Spleen (tissue), 11 donors: ENCODE measurements around the gene IQSEC3. TPM values are rescaled to one million over a fixed set of nuclear protein-coding genes. Genes with fewer than 3 reads are reported as not detected.

Source experiments
- DNase-seq: peaks from one replicate; pipeline ENCODE4 v3.0.0-alpha.2; 2020
- H3K27ac ChIP-seq, 8 donors: fragments of 200-600 bp; sonication (generic) in 7 of 8; 1 replicate in 4 of 8; 2 replicates in 4 of 8; pipeline versions ENCODE4 v1.5.0 to v1.8.0; 2016 to 2021; ENCODE audit warnings: inconsistent platforms in 4 of 8, mild to moderate bottlenecking in 4 of 8, moderate library complexity in 1 of 8
- H3K27me3 ChIP-seq, 7 donors: fragments of 200-600 bp; sonication (generic) in 6 of 7; replicated peaks in 1 of 7; 1 replicate in 4 of 7; 2 replicates in 3 of 7; pipeline versions ENCODE4 v1.5.0 to v1.8.0; 2016 to 2021; ENCODE audit warnings: inconsistent platforms in 3 of 7, mild to moderate bottlenecking in 1 of 7
- H3K36me3 ChIP-seq, 6 donors: fragments of 200-600 bp; sonication (generic) in 5 of 6; 1 replicate in 4 of 6; 2 replicates in 2 of 6; pipeline versions ENCODE4 v1.5.0 to v1.8.0; 2016 to 2021; ENCODE audit warnings: inconsistent platforms in 2 of 6
- H3K4me1 ChIP-seq, 6 donors: fragments of 200-600 bp; sonication (generic) in 5 of 6; 1 replicate in 3 of 6; 2 replicates in 3 of 6; pipeline versions ENCODE4 v1.5.0 to v1.8.0; 2016 to 2021; ENCODE audit warnings: inconsistent platforms in 3 of 6
- H3K4me3 ChIP-seq, 8 donors: fragments of 200-600 bp; sonication (generic) in 7 of 8; 1 replicate in 4 of 8; 2 replicates in 4 of 8; pipeline versions ENCODE4 v1.5.0 to v1.8.0; 2016 to 2021; ENCODE audit warnings: inconsistent platforms in 4 of 8, mild to moderate bottlenecking in 4 of 8, moderate library complexity in 2 of 8
- H3K9me3 ChIP-seq, 8 donors: fragments of 200-600 bp; sonication (generic) in 7 of 8; 1 replicate in 4 of 8; 2 replicates in 4 of 8; pipeline versions ENCODE4 v1.5.0 to v1.8.0; 2016 to 2021; ENCODE audit warnings: inconsistent platforms in 4 of 8
- CTCF ChIP-seq, 11 experiments: fragments of 200-600 bp in 7 of 11; fragments of 450-650 bp in 4 of 11; sonication (generic) in 4 of 11; IDR thresholded peaks in 8 of 11; conservative IDR thresholded peaks in 3 of 11; 1 replicate in 7 of 11; 2 replicates in 4 of 11; pipeline versions ENCODE4 v1.4.0 to v1.8.0; 2016 to 2021; ENCODE audit warnings: antibody characterized with exemption in 11 of 11, inconsistent platforms in 4 of 11, mild to moderate bottlenecking in 1 of 11
- POLR2A ChIP-seq, 3 donors: fragments of 450-650 bp; IDR thresholded peaks; one replicate each; pipeline ENCODE4 v1.5.1; 2017; ENCODE audit warnings: antibody characterized with exemption in 3 of 3, mild to moderate bottlenecking in 1 of 3
- POLR2AphosphoS5 ChIP-seq, 3 donors: sonication (generic); formaldehyde crosslinking; IDR thresholded peaks; one replicate each; pipeline ENCODE4 v1.5.1; 2017; ENCODE audit warnings: antibody characterized with exemption in 3 of 3
- WGBS, 5 donors: extraction: QIAGEN DNeasy Blood & Tissue Kit in 3 of 5; methylation state at CpG; one replicate each; pipeline versions ENCODE4 v1.1.5 to v1.1.7; 2013 to 2018; 5-methylcytosine and 5-hydroxymethylcytosine counted together
- intact Hi-C: fragments of 100-400 bp; cut with DNase I; formaldehyde crosslinking; loops from one replicate; pipeline ENCODE4 v1.15.0; 2023; ENCODE audit warnings: low total_unique reads
- polyA plus RNA-seq, 3 donors: library from polyadenylated mRNA; stranded (reverse); fragments of 200-250 nt; gene quantifications; one replicate each; pipeline ENCODE4 v1.2.1, GENCODE V29; 2013
- total RNA-seq, 7 donors: library from RNA; depleted of rRNA in 3 of 7; stranded (reverse); fragments of >200 nt in 3 of 7; fragmentation: NEBNext Ultra II Directional in 4 of 7; extraction: Animal tissue kit (Norgen Biotek cat#: 25700) in 4 of 7; gene quantifications; one replicate each; pipeline versions ENCODE4 v1.1.0 to v1.2.1, GENCODE V29; 2016 to 2021
- donor health status: healthy with polysubstance abuse.
- donor health status: DM: no; HTN: no; CAD: no; lungs with moderate emphysema.
- donor health status: DM: no; HTN: no; CAD: no.
- donor health status: Bipolar disorder and iron deficiency.
- donor health status: healthy.
- donor health status: DM: no; HTN: no; CAD: no.
- donor health status: DM: yes; HTN: yes; CAD: no.

Gene IQSEC3
- total and polyA plus RNA-seq, 10 donors, result 0.20 to 1.6 (median 0.52) TPM; not detected in 1

- 89 to 92% (median 90%) methylated on average over 15 of the region's 15 CpGs for WGBS, 5 donors
- H3K4me3 ChIP-seq, result no peak overlapping the region
- H3K27me3 ChIP-seq, result peaks cover 0 to 17% (median 0%) of the 10 kb centered on the region in 7 donors
- peaks cover 0 to 3% (median 0%) of the 10 kb centered on the region in 6 donors for H3K4me1 ChIP-seq
- H3K27ac ChIP-seq, result no peak overlapping the region
- TF ChIP-seq POLR2A (IDR thresholded peaks at IDR 0.05) (no peak), POLR2AphosphoS5 (IDR thresholded peaks at IDR 0.05) (no peak), CTCF (IDR thresholded peaks at IDR 0.05 in 8 of 11, conservative IDR thresholded peaks at IDR 0.05 in 3 of 11) (no peak)
- no peaks in the 10 kb centered on the region for H3K9me3 ChIP-seq
- no peaks in the 10 kb centered on the region for H3K36me3 ChIP-seq
- no peak for DNase-seq
- intact Hi-C loops, result no loop called here
Observed at GRCh38 chr12:165862-166368, 99.3 kb downstream of the IQSEC3 start.

- Histone ChIP-seq H3K27me3 (peaks cover 0 to 22% (median 0%) of the 10 kb centered on the region in 7 donors), H3K9me3 (no peaks in the 10 kb centered on the region), H3K36me3 (no peaks in the 10 kb centered on the region), H3K4me1 (peaks cover 0 to 3% (median 0%) of the 10 kb centered on the region in 6 donors), H3K27ac (no peak overlapping the region), H3K4me3 (no peak overlapping the region)
- intact Hi-C loops, result no loop called here
- DNase-seq, result no peak
- no peak for TF ChIP-seq CTCF (IDR thresholded peaks at IDR 0.05 in 8 of 11, conservative IDR thresholded peaks at IDR 0.05 in 3 of 11)
- no peak for TF ChIP-seq POLR2A (IDR thresholded peaks at IDR 0.05)
- TF ChIP-seq POLR2AphosphoS5 (IDR thresholded peaks at IDR 0.05), result no peak
- WGBS, 5 donors, result 77 to 88% (median 83%) methylated on average over 11 of the region's 11 CpGs
Observed at GRCh38 chr12:166425-167075, 100.0 kb downstream of the IQSEC3 start.

- no peak for DNase-seq
- WGBS, 5 donors, result 89 to 95% (median 91%) methylated on average over 10 to 12 of the region's 12 CpGs
- Histone ChIP-seq H3K36me3 (no peaks in the 10 kb centered on the region), H3K27ac (no peak overlapping the region), H3K4me3 (no peak overlapping the region), H3K27me3 (peaks cover 0 to 37% (median 0%) of the 10 kb centered on the region in 7 donors), H3K9me3 (no peaks in the 10 kb centered on the region), H3K4me1 (peaks cover 0 to 12% (median 2%) of the 10 kb centered on the region in 6 donors)
- TF ChIP-seq CTCF (IDR thresholded peaks at IDR 0.05 in 8 of 11, conservative IDR thresholded peaks at IDR 0.05 in 3 of 11) (no peak), POLR2AphosphoS5 (IDR thresholded peaks at IDR 0.05) (no peak), POLR2A (IDR thresholded peaks at IDR 0.05) (no peak)
- intact Hi-C loops, result no loop called here
Observed at GRCh38 chr12:167959-168600, 101.5 kb downstream of the IQSEC3 start.
